Measurements from ENCODE around the gene KAZALD1.
A peak's percentile ranks its signal among the peaks of the same experiment; 100 is the strongest.

Gene KAZALD1, protein sequence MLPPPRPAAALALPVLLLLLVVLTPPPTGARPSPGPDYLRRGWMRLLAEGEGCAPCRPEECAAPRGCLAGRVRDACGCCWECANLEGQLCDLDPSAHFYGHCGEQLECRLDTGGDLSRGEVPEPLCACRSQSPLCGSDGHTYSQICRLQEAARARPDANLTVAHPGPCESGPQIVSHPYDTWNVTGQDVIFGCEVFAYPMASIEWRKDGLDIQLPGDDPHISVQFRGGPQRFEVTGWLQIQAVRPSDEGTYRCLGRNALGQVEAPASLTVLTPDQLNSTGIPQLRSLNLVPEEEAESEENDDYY

DNA sequence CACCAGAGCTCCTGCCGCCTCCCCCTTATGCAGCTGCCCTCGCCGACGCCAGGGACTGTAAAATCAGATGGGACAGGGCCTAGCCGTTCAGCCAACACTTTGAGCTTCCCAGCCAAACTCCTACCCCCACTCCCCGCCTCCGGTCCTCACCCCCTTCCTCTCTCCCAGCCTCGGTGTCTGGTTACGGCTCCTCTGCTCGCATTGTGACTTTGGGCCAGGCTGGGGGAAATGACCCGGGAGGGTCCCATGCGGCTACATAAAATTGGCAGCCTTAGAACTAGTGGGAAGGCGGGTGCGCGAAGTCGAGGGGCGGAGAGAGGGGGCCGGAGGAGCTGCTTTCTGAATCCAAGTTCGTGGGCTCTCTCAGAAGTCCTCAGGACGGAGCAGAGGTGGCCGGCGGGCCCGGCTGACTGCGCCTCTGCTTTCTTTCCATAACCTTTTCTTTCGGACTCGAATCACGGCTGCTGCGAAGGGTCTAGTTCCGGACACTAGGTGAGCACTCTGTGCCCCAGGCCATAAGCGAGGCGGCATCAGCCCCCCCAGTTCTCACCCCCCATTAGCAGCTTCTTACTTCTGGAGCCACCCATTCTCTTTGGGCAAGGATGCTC is at the start of gene KAZALD1:
Gene KAZALD1, plus strand, starts transcription at position 366 of the 608 bp plus-strand sequence. CDS start 604 bp downstream, outside the sequence.
- no peak for DNase-seq

DNA sequence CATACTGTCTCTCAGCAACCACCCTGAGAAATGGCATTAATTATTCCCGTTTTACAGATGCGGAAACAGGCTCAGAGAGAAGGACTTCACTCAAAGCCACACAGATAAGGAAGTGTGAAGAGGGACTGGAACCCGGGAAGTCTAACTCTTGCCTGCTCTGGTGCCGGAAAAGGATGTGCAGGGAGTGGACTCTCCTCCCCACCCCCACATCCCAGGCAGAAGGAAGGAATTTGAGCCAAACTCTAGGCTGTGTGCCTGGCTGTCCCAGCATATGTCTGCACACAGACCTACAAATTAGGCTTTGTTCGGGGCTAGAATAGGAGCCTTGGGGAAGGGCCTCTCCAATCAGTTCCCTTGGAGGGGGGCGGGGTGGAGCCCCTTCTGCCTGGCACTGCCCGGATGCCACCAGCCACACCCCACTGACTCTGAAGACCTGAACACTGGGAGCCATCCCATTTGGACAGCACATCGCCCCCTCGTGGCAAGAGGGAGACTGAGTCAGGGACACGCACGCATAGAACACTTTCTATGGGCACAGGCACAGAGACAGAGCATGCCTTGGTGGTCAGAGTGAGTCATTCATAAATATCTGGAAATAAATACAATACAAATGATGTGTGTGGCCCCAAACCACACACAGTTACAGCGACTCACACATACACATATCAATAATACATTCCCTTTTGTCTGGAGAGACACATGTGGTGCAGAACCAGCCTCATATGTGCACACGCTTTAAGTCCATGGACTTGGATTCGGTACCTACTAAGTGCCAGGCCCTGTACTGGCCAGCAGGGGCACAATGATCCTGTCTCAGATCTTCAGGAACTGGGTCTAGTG is 49.0 kb upstream of the KAZALD1 start:
- DNase-seq, result peak; percentile 88 to 91

DNA sequence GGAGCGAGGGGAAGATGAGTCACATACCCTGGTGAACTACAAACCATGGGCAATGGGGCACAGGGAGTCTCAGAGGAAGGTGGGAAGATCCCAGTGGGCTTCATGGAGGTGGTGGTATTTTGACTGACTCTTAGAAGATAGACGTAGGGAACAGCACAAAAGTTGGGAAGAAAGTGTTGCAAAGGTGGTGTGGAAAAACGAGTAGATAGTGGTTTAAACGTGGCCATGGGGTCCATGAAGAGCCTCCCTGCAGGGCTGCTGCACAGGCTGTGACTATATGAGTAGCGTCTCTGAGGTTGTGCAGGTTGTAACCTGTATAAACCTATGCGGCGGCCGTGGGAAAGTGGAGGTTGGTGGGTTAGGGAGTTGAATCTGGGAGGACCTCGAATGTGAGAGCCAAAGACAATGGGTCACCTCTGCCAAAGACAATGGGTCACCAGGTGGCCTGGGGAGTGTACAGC is 48.4 kb upstream of the KAZALD1 start:
- DNase-seq, result no peak

DNA sequence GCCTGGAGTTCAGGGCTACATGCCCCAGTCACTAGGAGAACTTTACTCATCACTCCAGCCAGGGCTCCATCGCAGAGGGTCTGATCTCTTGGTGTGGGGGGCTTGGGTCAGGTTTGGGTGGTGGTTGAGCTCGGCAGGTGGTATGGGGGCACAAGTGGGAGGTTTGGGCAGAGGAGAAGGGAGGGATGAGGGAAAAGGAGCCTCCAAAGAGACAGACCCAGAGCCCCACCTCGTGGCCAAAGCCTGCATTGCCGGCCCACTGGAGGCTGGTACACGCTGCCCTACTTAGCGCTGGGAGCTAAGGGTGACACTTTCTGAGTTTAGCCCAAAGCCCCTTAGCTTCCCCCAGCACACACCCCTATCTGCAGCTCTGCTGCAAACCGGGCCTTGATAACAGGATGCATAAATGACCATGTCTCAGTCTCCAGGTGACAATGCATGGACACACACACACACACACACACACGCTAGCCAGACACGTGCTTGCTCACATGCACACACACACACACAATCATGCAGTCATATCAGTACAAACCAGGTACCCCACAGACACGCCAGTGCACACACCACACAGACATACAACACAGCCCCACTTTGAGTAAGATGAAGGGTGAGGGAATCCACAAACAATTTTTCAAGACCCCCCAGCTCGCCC is 47.4 kb upstream of the KAZALD1 start:
- peak; percentile 91 for DNase-seq

DNA sequence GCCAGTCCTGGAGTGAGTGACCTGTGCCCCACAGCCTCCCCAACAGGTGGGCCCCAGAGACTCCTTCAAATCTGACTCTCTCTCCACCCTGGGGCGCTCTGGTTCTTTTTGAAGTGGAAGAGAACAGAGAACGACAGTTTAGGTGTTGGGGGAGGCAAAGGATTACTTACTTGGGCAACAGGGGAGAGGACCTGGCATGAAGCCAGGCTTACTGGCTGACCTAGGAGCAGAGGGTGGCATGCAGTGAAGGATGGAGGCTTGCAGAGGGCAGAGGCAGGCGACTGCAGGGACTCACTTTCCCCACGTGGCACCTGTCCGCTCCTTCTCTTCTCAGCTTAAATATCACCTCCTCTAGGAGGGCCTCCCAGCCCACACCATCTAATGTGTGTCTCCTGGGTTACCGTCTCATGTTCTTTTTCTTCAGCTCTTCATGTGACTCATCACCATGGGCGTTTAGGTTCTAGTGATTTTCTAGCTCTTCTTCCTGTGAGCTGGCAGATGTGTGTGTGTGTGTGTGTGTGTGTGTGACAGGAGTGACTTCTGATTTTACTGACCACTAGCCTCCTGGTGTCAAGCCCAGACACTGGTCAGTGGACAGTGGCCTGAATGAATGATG is 46.7 kb upstream of the KAZALD1 start:
- peak; percentile 30 to 41 for DNase-seq

DNA sequence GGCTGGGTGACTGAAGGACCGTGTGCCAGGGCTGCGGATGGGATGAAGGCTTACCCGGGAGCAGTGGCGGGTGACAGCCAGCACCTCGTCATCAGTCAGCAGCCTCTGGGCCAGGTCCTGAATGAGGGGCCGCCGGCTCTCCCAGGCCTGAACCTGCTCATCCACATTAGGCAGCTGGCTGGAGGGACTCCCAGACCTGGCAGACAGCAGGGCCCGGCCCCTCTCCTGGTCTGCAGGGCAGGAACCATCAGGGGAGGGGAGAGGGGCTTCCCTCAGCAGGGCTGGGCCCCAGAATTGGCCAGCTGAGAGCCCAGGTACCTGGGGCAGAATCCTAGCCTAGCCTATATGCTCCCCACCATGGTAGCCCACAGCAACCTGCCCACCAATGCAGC is 46.2 kb upstream of the KAZALD1 start:
- DNase-seq, result no peak

DNA sequence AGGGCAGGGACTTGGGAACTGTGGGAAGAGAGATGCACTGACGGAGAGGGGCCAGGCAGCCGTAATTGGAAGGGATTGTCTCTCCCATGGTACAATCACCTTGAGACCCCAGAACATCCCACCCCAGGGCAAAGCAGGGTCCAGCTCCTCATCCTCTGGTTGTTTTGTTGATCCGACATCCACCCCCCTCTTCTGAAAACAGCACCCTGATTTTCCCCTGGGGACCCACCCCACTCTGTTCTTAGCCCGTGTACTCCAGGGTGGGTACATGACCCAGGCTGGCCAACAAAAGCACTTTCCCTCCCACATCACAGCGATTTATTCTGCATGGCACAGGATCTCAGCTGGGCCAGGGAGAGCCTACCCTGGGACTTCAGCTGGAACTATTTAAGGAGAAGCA is 45.0 kb upstream of the KAZALD1 start:
- no peak for DNase-seq

DNA sequence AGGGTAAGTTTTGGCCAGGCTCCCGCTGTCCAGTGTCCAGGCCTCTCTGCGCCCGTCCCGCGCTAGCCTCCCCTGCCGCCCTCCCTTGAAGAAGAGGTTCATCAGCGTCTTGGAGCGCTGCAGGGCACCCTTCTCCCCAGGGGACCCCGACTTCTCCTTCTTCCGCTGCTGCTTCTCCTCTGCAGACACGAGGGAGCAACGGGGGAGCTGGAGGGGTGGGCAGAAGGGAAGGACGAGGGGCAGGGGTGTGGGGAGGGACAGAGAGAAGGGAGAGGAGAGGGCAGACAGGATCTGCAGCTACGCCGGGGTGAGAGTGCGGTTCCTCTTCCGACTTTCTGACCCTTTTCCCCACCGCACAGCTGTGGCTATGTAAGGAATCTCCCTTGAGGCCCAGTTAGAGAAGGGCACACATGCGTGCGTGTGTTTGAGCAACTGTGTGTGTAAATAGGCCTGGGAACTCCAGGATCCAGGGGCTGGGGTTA is 43.6 kb upstream of the KAZALD1 start:
- DNase-seq, result no peak

DNA sequence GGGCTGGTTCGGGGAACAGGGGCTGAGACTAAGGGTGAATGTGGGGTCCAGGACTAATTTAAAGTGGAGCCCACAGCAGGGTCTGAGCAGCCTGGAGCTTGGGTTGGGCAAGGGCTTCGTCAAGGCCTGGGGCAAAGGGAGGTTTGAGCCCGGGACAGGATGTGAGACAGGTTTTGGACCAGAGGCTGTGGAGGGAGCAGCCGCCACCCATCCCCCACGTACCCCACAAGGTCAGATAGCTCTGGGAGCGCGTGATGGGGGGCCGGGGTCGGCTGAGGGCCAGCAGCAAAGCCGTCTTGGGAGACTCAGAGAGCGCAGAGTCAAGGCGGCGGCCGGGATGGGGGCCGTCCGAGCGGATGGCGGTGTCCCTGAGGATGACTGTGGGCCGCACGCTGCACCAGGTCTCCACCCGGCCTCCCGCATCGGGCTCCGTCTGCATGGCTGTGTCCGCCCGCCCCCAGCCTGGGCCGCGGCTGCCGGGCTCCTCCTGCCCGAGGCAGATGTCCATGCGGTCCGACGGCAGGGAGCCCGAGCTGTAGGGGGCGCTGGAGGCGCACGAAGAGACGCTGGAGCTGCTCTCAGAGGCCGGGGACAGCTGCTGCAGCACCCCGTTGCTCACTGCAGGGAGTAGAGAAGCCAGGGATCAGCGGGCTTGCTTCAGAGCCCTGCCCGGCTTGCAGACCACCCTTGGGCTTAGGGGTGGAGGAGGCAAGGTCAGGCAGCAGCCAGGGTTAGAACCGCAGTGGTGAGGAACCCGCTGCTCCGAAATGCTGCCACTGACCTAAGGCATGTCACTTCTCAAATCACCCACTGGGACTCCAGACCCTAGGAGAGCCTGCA is 43.0 kb upstream of the KAZALD1 start:
- DNase-seq, result peak; percentile 89 to 92

DNA sequence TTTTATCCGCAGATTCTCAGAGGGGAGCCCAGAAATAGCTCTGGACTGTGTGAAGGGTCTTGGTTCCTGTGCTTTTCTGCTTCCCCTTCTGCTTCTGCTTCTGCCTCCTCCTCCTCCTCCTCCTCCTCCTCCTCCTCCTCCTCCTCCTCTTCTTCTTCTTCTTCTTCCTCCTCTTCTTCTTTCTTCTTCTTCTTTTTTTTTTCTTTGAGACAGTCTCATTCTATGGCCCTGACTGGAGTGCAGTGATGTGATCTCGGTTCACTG is 42.4 kb upstream of the KAZALD1 start:
- no peak for DNase-seq

DNA sequence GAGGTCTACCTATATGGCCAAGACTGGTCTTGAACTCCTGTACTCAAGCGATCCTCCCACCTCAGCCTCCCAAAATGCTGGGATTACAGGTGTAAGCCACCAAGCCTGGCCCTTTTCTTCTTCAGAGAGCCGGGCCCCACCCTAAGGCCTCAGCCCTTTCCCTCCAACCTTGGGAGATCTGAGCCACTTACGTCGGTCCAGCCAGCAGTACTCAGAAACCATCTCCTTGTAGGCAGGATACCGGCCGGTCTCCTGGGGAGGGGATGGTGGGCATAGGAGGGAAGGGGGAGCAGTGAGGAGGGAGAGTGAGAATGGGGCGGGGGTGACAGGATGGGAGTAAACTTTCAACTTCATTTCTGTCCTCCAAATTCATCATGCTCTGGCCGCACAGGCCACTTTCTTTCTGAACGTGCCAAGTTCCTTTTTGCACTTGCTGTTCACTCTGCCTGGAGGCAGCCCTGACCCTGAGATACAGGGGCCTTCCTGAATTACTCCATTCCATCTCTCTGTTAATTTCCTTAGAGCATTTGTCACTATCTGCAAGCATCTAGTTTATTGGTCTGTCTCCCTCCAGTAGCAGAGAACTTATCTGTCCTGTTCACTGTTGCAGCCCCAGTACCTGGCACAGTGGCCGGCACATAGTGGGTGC is 41.2 kb upstream of the KAZALD1 start:
- DNase-seq, result no peak

DNA sequence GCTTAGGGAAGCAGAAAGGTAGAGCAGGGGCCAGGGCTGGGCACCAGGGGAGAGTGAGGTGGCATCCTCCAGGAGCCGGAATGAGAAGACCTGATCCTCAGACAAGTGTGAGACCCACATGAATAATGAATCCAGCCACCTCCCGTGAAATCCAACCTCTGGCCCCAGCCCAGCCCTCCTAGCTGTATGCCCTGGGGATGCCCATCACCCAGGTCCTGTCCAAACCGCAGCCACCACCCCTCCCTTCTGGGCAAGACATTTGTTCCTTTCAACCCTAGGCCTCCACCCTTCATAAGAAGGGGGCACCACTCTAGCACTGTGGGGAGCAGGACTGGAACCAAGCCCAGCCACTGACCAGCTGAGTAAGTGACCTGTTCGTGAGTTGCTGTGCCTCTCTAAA is 40.5 kb upstream of the KAZALD1 start:
- no peak for DNase-seq

DNA sequence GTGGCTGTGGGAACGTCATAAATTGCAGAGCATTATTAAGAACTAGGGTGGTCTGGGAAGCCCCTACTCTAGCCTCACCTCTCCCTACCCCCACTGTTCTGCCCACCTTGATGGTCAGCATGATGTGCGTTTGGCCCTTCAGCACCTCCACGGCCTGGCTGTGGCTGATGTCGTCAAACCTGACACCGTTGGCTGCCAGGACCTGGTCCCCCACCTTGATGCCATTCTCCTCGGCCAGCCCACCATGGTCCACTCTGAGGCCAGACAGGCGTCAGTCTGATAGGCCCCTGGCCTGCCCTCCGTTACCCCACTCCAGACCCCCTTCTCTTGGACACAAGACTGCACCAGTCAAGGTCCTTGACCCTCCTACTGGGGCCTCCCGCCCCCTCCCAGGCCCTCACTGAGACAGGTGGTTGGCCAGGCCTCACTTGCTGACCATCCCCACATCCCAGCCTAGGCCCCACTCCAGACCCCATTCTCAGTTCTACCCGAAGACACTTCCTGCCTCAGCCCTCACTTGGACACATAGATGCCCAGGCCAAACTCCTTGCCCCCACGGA is 40.0 kb upstream of the KAZALD1 start:
- DNase-seq, result no peak

DNA sequence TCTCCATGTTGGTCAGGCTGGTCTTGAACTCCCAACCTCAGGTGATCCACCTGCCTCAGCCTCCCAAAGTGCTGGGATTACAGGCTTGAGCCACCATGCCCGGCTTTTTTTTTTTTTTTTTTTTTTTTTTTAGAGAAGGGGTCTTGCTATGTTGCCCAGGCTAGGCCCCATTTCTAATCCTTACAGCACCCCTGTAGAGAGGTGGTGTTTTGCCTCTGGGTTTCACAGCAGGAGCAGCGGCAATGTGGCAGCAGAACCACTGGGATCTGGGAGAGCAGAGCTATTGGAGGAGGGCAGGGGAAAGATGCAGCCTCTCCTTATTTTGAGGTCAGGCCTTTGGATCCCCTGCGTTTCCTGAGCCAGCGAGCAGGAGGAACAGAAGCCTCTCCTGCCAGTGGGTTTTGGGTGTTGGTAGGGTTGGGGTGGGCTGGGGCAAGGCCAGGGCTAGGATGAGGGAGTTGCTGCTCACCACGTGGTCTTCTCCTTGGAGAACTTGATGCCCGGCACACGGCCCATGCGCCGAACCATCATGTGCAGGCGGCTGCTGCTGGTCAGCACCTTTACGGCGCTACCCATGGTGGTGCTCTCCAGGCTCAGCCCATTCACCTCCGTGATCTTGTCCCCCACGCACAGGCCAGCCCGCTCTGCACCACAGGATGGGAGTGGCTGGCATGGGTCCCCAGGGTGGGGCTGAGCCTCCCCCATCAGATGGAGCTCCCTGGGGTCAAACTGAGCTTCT is 38.7 kb upstream of the KAZALD1 start:
- no peak for DNase-seq

DNA sequence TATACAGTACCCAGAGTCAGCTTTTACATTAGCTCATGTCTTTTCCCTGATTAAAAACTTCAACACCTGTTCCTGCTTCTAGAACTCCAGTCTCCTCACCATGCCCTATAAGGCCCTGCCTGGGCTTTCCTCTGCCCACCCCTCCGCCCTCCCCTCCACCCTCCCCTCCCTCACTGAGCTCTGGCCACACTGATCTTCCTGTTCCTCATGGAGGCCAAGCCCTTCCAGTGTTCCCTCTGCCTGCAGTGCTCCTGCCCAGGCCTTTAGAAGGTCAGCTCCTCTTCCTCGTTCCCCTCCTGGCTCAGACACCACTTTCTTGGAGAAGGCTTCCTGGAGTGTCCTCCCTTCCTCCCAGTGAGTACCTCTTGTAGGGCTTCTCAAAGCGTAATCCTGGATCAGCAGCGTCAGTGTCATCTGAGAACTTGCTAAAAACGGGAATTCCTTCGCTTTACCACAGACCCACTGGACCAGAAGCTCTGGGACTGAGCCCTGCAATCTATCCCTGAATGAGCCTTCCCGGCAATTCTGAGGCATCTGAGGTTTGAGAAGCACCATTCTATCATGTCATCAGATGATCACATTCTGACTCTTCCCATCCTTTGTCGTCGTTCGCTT is 34.6 kb upstream of the KAZALD1 start:
- no peak for DNase-seq

DNA sequence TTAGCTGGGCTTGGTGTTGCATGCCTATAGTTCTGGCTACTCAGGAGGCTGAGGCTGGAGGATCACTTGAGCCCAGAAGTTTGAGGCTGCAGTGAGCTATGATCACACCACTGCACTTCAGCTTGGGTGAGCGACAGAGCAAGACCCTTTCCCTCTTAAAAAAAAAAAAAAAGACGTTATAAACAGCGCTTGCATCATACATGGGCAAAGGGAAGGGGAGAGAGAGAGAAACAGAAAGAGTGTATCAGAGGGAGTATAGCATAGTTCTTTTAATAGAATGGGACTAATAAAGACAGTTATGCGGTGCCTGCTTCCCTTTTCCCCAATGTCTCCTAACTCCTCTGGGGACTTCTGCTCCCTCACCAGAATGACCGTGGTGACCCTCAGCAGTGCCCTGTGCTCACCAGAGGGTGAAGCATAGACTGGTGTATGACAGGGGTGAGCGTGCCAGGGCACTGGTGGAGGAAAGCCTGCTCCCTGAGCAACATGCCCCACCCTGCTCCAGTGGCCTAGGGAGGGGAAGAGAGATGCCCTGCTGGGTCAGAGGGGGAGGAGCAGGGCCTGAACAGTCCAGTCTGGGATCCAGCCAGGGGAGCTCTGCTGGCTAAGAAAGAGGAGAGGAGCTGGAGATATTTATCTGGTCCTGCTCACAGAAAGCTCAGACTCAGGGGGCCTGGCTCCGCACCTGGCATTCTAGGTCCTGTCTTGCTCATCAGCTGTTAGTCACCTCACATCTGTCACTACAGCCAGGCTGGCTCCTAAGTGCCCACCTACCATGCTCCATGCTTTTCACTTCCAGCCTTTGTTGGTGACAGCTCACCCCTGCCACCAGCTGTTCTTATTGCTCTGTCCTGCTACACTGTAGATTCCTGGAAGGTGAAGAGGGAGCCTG is 33.1 kb upstream of the KAZALD1 start:
- no peak for DNase-seq

DNA sequence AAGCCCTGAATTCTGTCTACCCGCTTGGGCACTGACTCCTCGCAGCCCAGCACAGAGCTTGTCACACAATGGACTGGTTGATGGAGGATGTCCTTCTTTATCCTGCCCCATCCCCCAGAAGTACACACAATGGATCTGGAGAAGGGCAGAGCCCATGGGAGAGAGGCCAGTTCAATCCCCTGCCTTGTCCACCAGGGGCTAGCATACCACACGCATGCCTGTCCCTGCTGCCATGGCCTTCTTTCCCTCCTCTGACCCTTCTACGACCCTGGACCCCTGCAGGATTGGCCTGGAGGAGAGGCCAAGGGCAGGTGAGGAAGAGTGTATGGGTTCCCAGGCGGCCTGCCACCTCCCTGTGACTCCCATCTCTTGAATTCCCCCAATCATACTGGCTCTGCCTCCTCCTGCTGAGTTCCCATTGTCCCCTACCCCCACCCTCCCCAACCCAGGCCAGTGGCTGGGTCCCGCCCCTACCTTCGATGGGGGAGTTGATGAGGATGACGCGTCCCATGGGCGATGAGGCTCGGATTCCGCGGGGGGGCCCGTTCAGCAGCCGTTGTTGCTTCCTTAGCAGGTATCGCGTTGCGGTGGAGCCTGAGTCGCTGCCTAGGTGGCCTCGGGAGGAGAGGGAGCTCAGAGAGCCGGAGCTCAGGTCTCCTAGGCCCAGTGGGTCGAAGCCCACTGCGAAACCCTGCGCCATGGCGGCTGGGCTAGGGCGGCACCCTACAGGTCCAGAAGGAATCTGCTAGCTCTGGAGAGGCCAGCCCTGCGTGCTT is 32.1 kb upstream of the KAZALD1 start:
- DNase-seq, result no peak

All from activated T-cell treated with anti-CD3 and anti-CD28 coated beads, Interleukin-2, amount 50 U/mL, for 48 hours (primary cell).